GM12878 (cell line): ENCODE results near the gene OPA1.

Experiments
- CTCF ChIP-seq, 3 experiments: IDR thresholded peaks in 2 of 3; conservative IDR thresholded peaks in 1 of 3; 2 replicates each; pipeline ENCODE4 v1.5.1; 2011; ENCODE audit warnings: low read depth in 3 of 3, low read length in 3 of 3, mild to moderate bottlenecking in 3 of 3, control low read depth in 2 of 3, moderate library complexity in 2 of 3, inconsistent platforms in 1 of 3, mixed read lengths in 1 of 3; ENCODE audit not compliant: control insufficient read depth in 2 of 3, insufficient read depth in 1 of 3; ENCODE audit errors: extremely low read depth in 1 of 3
- POLR2AphosphoS5 ChIP-seq: IDR thresholded peaks from 2 replicates; pipeline ENCODE4 v1.6.1; 2011; ENCODE audit warnings: mild to moderate bottlenecking, low read length, inconsistent platforms
- RAD21 ChIP-seq: IDR thresholded peaks from 2 replicates; pipeline ENCODE4 v1.6.1; 2011; ENCODE audit warnings: mild to moderate bottlenecking, low read depth, low read length, moderate library complexity; ENCODE audit not compliant: insufficient read depth
- SIN3A ChIP-seq: IDR thresholded peaks from 2 replicates; pipeline ENCODE4 v1.6.1; 2012; ENCODE audit warnings: low read depth, low read length, improper control_type of control experiment
- TCF12 ChIP-seq: IDR thresholded peaks from 2 replicates; pipeline ENCODE4 v1.6.1; 2011; ENCODE audit warnings: low read depth, mild to moderate bottlenecking, low read length
- ZNF384 ChIP-seq: IDR thresholded peaks from 2 replicates; pipeline ENCODE4 v1.6.1; 2012; ENCODE audit warnings: low read depth, mild to moderate bottlenecking, low read length, improper control_type of control experiment, borderline replicate concordance

DNA sequence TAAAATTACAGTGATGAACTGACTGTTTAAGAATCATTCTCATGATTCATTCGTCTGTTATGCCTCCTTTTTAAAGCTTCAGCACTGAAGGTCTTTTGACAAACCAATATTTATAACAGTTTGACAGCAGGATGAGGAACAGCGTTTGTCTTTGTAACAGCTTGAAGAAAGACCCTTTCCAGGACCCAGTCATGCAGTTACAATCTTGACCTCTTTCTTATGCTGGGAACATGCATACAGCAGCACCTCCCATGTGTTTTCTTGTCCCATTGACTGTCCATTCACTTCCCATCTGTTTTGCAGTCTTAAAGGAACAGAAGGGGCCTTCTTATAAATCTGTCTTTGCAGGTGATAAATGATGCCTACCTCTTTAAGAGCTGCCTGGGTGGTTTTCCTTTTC lies 87.2 kb downstream of the OPA1 start:
- TF ChIP-seq CTCF (IDR thresholded peaks at IDR 0.05 in 2 of 3, conservative IDR thresholded peaks at IDR 0.05 in 1 of 3; ENCODE audit: control insufficient read depth in 2 of 3, extremely low read depth in 1 of 3, insufficient read depth in 1 of 3, low read depth in 3 of 3, low read length in 3 of 3) (no peak), RAD21 (no peak), TCF12 (no peak), POLR2AphosphoS5 (no peak), ZNF384 (no peak), SIN3A (no peak)
